ENCODE results near the gene NAA60.
"Not testable (repeated sequence)": the region's sequence is repeated elsewhere in the genome, so short reads cannot be mapped to it uniquely, and the experiment has no call there.

The NAA60 gene

DNA sequence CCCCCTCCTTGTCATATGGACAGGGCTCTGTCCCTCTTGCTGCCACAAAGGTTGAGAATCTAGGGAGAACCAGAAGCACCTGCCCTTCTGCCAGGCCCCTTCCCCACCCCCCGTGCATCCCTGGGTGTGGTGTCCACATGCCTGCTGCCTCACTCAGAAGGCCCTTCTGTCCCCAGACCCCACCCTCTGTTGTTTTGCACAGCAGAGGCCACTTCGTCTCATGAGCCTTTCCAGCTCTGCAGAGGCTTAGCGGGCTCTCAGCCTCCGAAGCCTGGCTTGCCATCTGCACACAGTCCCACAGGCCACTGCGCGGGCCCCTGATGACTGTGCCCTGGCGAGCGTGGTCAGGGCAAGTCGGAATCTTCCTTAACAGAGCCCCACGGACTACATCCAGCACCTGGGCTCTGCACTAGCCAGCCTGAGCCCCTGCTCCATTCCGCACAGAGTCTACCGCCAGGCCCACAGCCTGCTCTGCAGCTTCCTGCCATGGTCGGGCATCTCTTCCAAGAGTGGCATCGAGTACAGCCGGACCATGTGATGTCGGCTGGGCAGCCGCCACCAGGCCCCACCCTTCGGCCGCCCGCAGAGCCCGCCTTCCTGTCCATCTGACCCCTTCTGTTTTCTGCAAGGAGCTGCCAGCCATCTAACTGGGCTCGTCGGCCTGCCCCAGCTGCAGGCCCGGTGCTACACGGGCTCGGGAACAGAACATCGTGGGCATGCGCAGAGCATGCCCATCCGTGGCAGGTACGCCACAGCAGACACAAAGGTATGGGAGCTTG lies 41.0 kb downstream of the NAA60 start:
- DNase-seq (ENCODE audit: low spot score), result no peak

DNA sequence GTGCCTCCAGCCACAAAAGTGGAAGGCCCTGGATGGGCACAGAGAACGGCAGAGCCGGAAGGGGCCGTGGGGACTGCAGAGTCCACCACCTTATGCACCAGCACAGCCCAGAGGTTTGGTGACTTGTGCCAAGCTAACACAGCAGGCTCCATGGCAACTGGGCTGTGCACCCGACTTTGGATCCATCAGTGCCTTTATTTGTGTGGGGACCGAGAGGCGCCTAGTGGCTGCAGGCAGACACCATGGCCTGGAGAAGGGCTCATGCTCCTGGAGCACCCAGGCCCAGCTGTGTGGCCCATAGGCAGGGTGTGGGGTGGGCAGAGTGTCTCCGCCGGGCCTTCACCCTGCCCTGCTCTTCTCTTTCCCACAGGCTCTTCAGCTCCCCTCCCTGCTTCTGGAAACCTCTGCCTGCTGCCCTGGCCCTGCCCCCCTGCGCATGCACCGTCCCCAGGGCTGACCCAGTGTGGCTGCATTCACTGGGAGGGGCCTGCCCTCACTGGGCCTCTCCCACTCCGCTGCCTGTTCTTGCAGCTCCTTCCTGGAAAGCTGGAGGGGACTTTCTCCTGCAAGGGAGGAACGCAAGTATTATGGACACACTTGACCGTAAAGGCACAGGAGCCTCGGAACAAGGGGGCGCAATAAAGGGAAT lies 41.7 kb downstream of the NAA60 start:
- no peak for DNase-seq (ENCODE audit: low spot score)

DNA sequence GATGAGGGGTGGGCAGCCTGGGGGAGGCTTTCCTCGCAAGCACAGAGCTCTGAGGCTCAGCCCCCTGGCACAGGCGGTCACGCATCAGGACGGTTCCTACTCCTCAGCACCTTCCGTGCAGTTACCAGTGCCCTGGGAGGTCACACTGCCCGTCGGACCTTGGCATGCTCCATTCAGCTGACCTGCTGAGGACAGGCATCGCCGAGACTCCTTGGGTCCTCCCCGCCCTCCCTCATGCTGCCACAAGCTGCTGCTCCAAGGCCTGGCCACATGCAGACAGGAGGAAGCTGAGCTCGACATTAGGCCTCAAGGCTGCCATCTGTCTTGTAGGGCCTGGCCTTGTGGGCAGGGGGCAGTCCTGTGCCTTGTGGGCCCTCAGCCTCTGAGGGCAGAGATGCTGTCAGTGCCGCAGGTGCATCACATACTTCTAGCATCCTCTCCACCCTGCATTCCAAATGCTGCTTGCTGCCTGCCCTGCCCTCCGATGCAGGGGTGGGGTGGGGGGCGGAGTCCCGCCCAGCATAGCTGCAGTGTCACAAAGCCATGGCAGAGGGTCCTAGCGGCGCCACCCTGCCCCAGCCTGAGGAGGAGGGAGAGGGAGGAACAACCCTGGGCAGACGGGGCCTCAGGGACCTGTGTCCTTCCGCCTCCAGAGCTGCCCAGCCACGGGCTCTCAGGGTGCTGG lies 42.5 kb downstream of the NAA60 start:
- peak; percentile 21 for DNase-seq (ENCODE audit: low spot score)

DNA sequence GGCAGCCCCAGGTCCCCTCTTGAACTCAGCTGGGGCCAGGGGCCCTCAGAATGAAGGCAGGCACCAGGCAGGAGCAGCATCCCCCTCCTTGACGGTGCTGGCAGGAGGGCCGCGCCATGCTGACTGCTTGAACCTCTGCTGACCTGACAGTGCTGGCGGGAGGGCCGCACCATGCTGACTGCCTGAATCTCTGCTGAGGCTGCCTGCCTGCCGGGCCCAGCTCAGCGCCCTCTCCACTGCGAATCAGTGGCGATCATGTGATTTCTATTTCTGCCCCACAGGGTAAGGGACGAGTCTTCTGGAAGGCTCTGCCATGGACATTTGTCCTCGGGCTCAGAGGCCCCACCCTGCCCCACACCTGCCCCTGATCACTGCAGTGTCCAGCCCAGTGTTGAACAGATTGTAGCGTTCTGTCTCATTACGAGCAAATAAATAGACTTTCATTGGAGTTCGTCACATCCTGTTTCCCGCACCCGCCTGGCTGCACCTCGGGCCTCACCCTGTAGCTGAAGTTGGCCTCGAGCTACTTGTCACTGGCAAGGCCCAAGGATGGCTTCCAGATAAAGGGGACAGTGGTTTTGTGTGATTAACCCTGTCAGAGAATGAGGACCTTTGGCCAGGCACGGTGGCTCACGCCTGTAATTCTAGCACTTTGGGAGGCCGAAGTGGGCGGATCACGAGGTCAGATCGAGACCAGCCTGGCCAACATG lies 43.2 kb downstream of the NAA60 start:
- DNase-seq (ENCODE audit: low spot score), result no peak

DNA sequence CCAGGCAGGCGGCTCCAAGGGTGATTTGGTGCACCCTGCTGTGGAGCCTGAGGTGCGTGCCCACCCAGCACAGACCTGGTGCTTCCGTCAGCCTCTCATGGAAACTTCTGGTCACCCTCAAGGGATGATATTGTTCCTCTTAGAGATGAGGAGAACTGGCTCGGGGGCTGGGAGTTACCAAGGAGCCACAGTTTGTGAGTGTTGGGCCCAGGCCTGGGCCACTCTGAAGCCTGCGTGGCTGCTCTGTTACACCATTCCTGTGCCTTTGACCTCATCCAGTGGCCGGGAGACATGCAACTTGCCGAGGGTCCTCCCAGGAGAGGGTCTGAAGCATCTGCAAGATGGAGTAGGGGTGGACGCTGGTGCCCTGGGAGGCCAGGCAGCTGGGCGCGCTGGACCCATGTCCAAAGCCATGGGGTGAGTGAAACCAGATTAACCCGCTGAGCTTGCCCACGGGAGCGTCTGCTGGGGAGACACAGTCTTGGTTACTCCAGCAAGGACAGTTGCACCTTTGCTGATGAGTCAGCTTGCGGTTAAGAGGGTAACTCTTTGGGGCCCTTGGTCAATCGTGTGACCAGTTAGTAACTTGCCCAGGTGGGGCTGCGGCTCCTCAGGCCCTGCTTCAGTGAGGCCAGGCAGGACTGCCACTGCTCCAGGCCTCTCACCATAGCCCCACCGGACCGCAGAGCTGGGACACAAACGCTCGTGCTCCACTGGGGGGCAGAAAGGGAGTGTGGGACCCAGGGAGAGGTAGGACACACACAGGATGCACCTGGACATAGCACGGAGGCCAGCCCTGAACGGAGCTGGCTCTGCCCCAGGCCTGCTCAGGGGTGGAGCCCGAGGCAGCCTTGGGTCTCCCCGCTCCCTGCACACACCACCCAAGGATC lies 44.3 kb downstream of the NAA60 start:
- no peak for DNase-seq (ENCODE audit: low spot score)

DNA sequence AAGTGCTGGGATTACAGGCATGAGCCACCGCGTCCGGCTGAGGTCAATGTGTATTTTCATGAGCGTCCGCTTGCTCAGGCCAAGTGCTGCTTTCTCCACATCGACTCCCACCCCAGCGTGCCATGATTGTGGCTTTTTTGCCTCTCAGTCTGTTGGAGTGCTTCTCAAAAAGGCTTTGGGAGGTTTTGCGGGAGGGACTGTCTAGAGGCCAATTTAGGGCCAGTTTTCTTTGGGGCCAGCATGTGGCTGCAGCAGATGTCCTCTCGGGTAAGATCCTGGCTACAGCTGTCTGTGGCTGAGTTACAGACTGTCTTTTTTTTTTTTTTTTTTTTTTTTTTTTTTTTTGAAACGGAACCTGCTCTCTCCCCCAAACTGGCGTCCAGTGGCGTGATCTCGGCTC lies 45.3 kb downstream of the NAA60 start:
- DNase-seq (ENCODE audit: low spot score), result no peak

DNA sequence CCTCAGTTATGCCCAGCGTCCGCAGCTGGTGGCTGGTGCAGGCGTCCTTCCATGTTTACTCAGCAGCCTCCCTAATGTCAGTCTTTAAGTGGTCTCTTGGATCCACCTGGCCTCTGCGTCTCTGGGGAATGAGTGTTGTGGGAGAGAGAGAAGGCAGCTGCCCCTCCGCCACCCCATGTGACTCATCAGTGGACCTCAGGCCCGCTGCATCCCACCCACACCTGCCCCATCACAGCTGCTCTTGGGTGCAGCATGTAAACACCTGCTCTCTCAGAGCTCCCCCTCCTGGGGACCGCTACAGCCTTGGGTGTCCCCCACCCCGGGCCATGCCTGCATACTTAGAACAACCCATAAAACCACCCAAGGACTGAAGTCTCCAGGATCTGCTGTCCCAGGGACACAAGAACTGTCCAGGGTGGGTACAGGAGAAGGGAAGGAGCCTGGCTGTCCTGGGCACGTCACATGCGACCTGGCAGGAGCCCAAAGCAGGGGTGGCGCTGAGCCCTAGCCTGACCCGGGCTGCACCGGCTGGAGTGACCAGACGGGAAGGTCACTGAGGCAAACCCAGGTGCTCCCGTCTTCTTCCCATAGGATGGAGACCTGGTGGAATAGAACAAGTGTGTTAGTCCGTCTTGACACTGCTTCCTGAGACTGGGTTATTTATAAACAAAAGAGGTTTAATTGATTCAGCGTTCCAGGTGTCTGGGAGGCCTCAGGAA lies 47.6 kb downstream of the NAA60 start:
- DNase-seq (ENCODE audit: low spot score), result no peak

DNA sequence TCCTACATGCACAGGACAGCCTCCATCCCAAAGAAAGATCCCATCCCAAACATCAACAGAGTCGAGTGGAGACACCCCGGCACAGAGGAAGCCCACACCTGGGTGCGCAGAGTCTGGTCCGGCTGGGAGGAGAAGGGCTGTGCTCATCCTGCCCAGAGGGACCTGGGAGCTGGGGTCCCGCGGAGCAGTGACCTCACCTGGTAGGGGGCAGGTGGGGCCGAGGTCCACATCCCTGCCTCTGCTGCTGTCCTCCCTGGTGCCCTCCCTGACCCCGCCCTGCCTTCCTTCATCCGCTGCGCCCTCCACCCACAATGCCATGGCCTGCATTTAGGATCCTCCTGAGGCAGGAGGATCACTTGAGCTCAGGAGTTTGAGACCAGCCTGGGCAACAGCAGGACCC lies 48.9 kb downstream of the NAA60 start:
- no peak for DNase-seq (ENCODE audit: low spot score)

DNA sequence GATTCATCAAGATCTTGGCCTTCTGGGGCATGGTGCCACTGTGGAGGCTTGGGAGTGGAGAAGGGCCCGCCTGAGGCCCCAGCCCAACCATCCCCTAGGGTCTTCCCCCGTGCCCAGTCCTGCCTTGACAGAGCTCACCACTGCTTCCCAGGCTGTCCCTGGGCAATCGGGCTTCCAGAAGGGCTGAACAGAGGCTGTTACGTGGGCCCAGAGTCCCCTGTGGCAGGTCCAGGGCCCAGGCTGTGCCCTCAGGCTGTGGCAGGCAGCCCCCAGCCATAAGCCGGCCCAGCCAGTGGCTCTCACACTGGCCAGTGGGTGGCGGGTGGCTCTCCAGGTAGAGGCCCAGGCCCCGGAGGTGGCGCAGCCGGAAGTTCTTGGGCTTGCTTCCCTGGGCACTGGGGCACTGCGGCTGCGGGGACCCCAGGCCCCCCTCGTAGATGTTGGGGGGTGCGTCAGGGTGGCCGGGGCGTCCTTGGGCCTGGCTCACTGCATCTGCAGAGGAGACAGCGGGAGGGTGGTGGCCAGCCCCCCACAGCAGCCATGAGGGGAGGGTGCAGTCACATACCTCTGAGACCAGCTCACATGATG lies 51.0 kb downstream of the NAA60 start:
- no peak for DNase-seq (ENCODE audit: low spot score)

DNA sequence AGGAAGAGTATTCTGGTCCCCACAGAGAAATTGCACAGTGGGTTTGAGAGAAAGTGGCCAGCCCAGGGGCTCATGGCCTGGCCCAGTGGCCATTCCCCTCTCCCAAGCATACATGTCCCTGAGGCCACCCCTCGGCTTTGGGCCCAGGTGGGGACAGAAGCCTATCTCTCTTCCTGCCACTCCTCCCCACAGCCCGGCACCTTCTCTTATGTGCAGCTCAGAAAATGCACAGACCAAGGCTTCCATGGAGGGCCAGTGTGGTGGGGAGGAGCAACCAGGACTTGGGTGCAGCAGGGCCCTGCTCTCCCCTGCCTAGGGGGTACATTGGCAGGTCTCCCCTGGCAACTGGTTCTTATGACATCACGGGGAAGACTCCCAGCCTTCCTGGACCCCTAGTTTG lies 51.7 kb downstream of the NAA60 start, which contains the start of gene C16orf90:
Gene C16orf90 (minus strand): TSS at position 314 of the 400 bp plus-strand sequence. CDS start 68 bp downstream, at position 246.
- no peak for DNase-seq (ENCODE audit: low spot score)

DNA sequence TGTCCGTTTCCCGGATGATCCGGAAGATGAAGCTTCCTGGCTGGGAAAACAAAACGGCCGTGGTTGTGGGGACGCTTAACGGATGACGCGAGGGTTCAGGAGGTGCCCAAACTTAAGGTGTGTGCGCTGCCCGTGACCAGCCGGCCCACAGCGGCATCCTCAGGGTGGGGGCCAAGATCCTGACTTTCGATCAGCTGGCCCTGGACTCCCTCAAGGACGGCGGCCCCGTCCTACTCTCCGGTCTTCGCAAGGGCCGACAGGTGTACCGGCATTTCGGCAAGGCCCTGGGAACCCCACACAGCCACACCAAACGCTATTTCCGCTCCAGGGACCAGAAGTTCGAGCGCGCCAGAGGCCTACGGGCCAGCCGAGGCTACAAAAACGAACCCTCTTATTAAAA lies 52.9 kb downstream of the NAA60 start:
- no peak for DNase-seq (ENCODE audit: low spot score)

DNA sequence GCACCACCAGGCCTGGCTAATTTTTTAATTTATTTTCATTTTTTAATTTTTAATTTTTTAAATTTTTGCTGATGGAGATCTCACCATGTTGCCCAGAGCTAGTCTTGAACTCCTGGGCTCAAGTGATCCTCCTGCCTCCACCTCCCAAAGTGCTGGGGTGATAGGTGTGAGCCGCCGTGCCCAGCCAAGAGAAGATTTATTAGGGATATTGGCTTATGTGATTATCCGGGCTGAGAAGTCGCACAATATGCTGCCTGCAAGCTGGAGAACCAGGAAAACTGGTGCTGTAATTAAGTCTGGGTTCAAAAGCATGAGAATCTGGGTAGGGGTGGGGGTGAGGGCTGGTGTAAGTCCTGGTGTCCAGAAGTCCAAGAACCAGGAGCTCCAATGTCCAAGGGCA lies 54.3 kb downstream of the NAA60 start:
- DNase-seq (ENCODE audit: low spot score), result no peak

DNA sequence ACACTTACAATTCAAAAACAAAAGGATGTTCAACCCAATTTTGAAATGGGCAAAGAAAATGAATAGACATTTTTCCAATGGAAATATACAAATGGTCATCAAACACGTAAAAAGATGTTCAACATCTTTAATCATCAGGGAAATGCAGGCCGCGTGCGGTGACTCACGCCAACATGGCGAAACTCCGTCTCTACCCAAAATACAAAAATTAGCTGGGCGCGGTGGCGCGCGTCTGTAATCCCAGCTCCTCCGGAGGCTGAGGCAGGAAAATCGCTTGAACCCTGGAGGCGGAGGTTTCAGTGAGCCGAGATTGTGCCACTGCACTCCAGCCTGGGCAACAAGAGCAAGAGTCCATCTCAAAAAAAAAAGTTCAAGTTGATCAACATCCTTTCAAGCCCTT lies 55.5 kb downstream of the NAA60 start:
- DNase-seq (ENCODE audit: low spot score), result no peak

DNA sequence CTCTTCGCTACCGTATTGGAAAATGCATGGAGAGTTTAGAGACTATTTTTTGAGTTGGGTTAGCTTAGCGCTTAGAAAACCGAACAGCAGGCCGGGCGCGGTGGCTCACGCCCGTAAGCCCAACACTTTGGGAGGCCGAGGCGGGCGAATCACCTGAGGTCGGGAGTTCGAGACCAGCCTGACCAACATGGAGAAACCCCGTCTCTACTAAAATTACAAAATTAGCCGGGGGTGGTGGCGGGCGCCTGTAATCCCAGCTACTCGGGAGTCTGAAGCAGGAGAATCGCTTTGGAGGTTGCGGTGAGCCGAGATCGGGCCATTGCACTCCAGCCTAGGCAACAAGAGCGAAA lies 57.9 kb downstream of the NAA60 start:
- DNase-seq (ENCODE audit: low spot score), result not testable (repeated sequence)

DNA sequence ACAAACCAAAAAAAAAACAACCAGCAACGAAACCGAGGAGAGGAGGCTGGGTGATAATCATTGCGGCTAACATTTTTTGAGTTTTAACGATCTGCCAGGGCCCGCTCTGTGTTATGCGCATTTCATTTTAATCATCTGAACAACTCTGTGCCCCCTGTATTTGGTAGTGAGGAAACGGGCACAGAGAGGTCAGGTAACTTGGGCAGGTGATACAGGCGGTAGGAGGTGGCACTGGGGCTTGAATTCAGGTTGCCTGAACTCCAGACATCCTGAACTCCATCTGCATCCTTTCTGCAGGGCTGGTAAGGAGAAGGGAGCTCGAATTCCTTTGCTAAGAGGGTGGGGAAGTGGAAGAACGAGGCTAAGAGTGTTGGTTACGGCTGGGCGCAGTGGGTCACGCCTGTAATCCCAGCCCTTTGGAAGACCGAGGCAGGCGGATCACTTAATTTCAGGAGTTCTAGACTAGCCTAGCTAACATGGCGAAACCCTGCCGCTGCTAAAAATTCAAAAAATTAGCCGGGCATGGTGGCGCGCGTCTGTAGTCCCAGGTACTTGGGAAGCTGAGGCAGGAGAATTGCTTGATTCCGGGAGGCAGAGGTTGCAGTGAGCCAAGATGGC lies 58.4 kb downstream of the NAA60 start:
- no peak for DNase-seq (ENCODE audit: low spot score)

DNA sequence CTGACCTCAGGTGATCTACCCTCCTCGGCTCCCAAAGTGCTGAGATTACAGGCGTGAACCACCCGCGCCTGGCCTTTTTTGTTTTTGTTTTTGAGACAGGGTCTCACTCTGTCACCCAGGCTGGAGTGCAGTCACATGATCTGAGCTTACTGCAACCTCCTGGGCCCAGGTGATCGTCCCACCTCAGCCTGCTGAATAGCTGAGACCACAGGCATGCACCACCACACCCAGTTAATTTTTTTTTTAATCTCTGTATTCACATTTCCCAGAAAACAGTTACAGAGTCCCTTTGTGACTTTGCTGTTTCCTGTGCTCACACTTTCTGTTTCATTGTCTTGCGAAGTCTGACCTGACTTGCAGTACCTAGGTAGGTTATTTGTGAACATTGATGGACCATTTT lies 60.0 kb downstream of the NAA60 start:
- no peak for DNase-seq (ENCODE audit: low spot score)

DNA sequence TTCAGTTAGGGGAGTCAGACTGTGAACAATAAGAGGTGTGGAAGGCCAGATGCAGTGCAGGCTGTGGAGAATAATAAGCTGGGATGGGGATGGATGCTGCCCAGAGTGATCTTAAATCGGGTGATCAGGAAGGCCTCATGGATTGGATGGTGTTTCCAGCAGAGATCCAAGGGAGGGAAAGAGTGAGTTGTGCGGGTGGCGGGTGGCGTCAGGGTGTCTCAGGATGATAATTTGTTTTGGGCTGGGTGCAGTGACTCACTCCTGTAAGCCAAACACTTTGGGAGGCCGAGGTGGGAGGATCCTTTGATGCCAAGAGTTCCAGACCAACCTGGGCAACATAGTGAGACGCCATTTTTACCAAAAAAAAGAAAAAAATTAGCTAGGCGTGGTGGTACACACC lies 65.3 kb downstream of the NAA60 start:
- no peak for DNase-seq (ENCODE audit: low spot score)

DNA sequence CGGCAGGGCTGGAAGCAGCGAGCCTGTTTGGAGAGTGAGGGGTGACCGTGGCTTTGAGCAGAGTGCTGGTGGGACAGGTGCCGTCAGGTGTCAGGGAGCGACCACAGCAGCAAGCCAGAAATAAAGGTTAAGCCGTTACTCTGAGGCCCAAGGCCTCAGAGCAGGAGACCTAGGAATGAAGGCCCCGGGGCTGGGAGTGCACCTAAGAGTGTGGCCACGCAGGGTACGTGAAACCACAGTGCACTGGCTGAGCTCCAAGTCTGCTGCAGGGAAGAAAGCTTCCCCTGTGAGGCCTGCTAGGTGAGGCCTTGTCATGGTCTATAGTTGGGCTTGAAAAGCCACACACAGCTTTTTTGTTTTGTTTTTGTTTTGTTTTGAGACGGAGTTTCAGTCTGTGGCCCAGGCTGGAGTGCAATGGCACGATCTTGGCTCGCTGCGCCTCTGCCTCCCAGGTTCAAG lies 66.0 kb downstream of the NAA60 start:
- no peak for DNase-seq (ENCODE audit: low spot score)

DNA sequence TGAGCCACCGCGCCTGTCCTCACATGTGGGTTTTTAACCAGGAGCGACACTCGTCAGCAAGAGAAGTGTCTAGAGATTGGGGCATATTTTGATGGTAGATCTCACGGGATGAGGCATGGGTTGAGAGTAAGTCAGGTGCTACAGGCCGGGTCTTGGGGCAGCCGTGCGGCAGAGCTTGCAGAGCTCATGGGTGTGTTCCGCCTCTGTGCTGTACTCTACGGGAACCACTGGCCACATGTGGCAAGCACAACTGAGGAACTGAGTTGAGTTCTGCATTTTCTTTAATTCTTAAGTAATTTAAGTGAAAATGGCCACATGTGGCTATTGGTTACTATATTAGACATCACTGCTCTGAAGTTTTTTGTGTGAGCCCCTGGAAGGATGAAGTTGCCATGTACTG lies 66.9 kb downstream of the NAA60 start:
- no peak for DNase-seq (ENCODE audit: low spot score)
